ENCODE data around the gene EXOG.

- TF ChIP-seq POLR2A (IDR thresholded peaks at IDR 0.05) (no peak), CTCF (IDR thresholded peaks at IDR 0.05) (no peak)
Measured at GRCh38 chr3:38543586-38543985, 47.4 kb downstream of the EXOG start.
